ENCODE data around the gene SIRPA.

Gene SIRPA

GRCh38 chr20:1883986-1884385, 11.2 kb upstream of the SIRPA start:
- Histone ChIP-seq H3K36me3 (replicated peaks; ENCODE audit: low read depth, low read length) (no peaks in the 10 kb centered on the region), H3K4me3 (ENCODE audit: low read length) (no peak overlapping the region), H3K9me3 (ENCODE audit: insufficient read depth, low read length) (no peaks in the 10 kb centered on the region), H2AFZ (ENCODE audit: low read depth, low read length) (no peak overlapping the region), H3K27me3 (ENCODE audit: low read depth, low read length) (peaks cover 20% of the 10 kb centered on the region; the same call in 1 of the 2 replicates), H4K20me1 (ENCODE audit: insufficient read depth, low read length) (no peaks in the 10 kb centered on the region), H3K4me1 (ENCODE audit: low read length) (peaks cover 18% of the 10 kb centered on the region), H3K4me2 (ENCODE audit: low read length) (no peak overlapping the region), H3K27ac (ENCODE audit: low read length) (no peak overlapping the region), H3K79me2 (ENCODE audit: low read length) (no peaks in the 10 kb centered on the region), H3K9ac (ENCODE audit: low read length) (no peak overlapping the region)
- TF ChIP-seq CTCF (IDR thresholded peaks at IDR 0.05; ENCODE audit: low read depth, low read length) (no peak), EZH2phosphoT487 (IDR thresholded peaks at IDR 0.05; ENCODE audit: low read depth) (no peak)

GRCh38 chr20:1885254-1885653, 10.0 kb upstream of the SIRPA start:
- Histone ChIP-seq H3K4me2 (ENCODE audit: low read length) (no peak overlapping the region), H3K9ac (ENCODE audit: low read length) (no peak overlapping the region), H3K36me3 (replicated peaks; ENCODE audit: low read depth, low read length) (no peaks in the 10 kb centered on the region), H3K27me3 (ENCODE audit: low read depth, low read length) (peaks cover 20% of the 10 kb centered on the region; the same call in 1 of the 2 replicates), H2AFZ (ENCODE audit: low read depth, low read length) (no peak overlapping the region), H4K20me1 (ENCODE audit: insufficient read depth, low read length) (no peaks in the 10 kb centered on the region), H3K4me3 (ENCODE audit: low read length) (no peak overlapping the region), H3K79me2 (ENCODE audit: low read length) (no peaks in the 10 kb centered on the region), H3K4me1 (ENCODE audit: low read length) (peaks cover 11% of the 10 kb centered on the region), H3K9me3 (ENCODE audit: insufficient read depth, low read length) (no peaks in the 10 kb centered on the region), H3K27ac (ENCODE audit: low read length) (no peak overlapping the region)
- TF ChIP-seq CTCF (IDR thresholded peaks at IDR 0.05; ENCODE audit: low read depth, low read length) (no peak), EZH2phosphoT487 (IDR thresholded peaks at IDR 0.05; ENCODE audit: low read depth) (no peak)

GRCh38 chr20:1885940-1886693, 9.1 kb upstream of the SIRPA start:
- H3K4me2 ChIP-seq (ENCODE audit: low read length), result no peak overlapping the region
- peaks cover 11% of the 10 kb centered on the region for H3K4me1 ChIP-seq (ENCODE audit: low read length)
- no peaks in the 10 kb centered on the region for H3K79me2 ChIP-seq (ENCODE audit: low read length)
- H3K4me3 ChIP-seq (ENCODE audit: low read length), result no peak overlapping the region
- H3K9me3 ChIP-seq (ENCODE audit: insufficient read depth, low read length), result no peaks in the 10 kb centered on the region
- H3K36me3 ChIP-seq (replicated peaks; ENCODE audit: low read depth, low read length), result no peaks in the 10 kb centered on the region
- H3K27ac ChIP-seq (ENCODE audit: low read length), result no peak overlapping the region
- TF ChIP-seq CTCF (IDR thresholded peaks at IDR 0.05; ENCODE audit: low read depth, low read length), result no peak
- no peak for TF ChIP-seq EZH2phosphoT487 (IDR thresholded peaks at IDR 0.05; ENCODE audit: low read depth)
- no peaks in the 10 kb centered on the region for H4K20me1 ChIP-seq (ENCODE audit: insufficient read depth, low read length)
- no peak overlapping the region for H2AFZ ChIP-seq (ENCODE audit: low read depth, low read length)
- no peak overlapping the region for H3K9ac ChIP-seq (ENCODE audit: low read length)
- H3K27me3 ChIP-seq (ENCODE audit: low read depth, low read length), result peaks cover 17% of the 10 kb centered on the region; the same call in 1 of the 2 replicates

GRCh38 chr20:1887321-1887720, 7.9 kb upstream of the SIRPA start:
- no peak overlapping the region for H3K9ac ChIP-seq (ENCODE audit: low read length)
- H3K4me3 ChIP-seq (ENCODE audit: low read length), result no peak overlapping the region
- no peak overlapping the region for H3K27ac ChIP-seq (ENCODE audit: low read length)
- H3K4me1 ChIP-seq (ENCODE audit: low read length), result peaks cover 11% of the 10 kb centered on the region
- H3K4me2 ChIP-seq (ENCODE audit: low read length), result no peak overlapping the region
- no peaks in the 10 kb centered on the region for H4K20me1 ChIP-seq (ENCODE audit: insufficient read depth, low read length)
- H3K36me3 ChIP-seq (replicated peaks; ENCODE audit: low read depth, low read length), result no peaks in the 10 kb centered on the region
- H2AFZ ChIP-seq (ENCODE audit: low read depth, low read length), result no peak overlapping the region
- peaks cover 9% of the 10 kb centered on the region; the same call in 1 of the 2 replicates for H3K27me3 ChIP-seq (ENCODE audit: low read depth, low read length)
- no peak for TF ChIP-seq EZH2phosphoT487 (IDR thresholded peaks at IDR 0.05; ENCODE audit: low read depth)
- no peak for TF ChIP-seq CTCF (IDR thresholded peaks at IDR 0.05; ENCODE audit: low read depth, low read length)
- no peaks in the 10 kb centered on the region for H3K9me3 ChIP-seq (ENCODE audit: insufficient read depth, low read length)
- H3K79me2 ChIP-seq (ENCODE audit: low read length), result no peaks in the 10 kb centered on the region
